ENCODE measurements around the gene PRR15. TPM values are rescaled to one million over a fixed set of nuclear protein-coding genes. Genes with fewer than 3 reads are reported as not detected.

The PRR15 gene
- total and polyA plus RNA-seq, 2 of the 8 experiments (the other 6 are each of a cell fraction or from before 2014, with no cell fraction given) = 4.9 to 7.9 TPM

- Histone ChIP-seq H2AFZ (ENCODE audit: low read length) (no peak overlapping the region), H3K9me3 (ENCODE audit: insufficient read depth in 2 of 2, low read depth in 1 of 2, low read length in 1 of 2) (no peaks in the 10 kb centered on the region), H2BK15ac (ENCODE audit: low read length) (no peak overlapping the region), H3K18ac (ENCODE audit: extremely low read depth, low read length) (no peak overlapping the region; the same call in 1 of the 2 replicates), H2BK20ac (ENCODE audit: low read length) (no peak overlapping the region), H3K4ac (replicated peaks; ENCODE audit: insufficient read length, low read depth, low read length) (no peak overlapping the region), H2BK120ac (replicated peaks; ENCODE audit: low read depth, low read length) (no peak overlapping the region), H2AK5ac (ENCODE audit: low read depth, low read length) (no peak overlapping the region), H4K20me1 (replicated peaks in 1 of 2; ENCODE audit: control insufficient read depth in 1 of 2, insufficient read depth in 2 of 2, low read length in 2 of 2) (no peaks in the 10 kb centered on the region), H3K14ac (ENCODE audit: insufficient read length) (no peak overlapping the region), H3K4me1 (replicated peaks in 1 of 4; ENCODE audit: control insufficient read depth in 3 of 4, insufficient read depth in 4 of 4, low read length in 3 of 4) (peaks cover 0 to 5% (median 0%) of the 10 kb centered on the region in 4 experiments; a peak in 3 of 7 replicates), H4K91ac (replicated peaks; ENCODE audit: insufficient read length, low read length) (no peak overlapping the region), H3K79me2 (ENCODE audit: control insufficient read depth in 1 of 2, insufficient read depth in 2 of 2, low read length in 2 of 2) (no peaks in the 10 kb centered on the region), H3K23me2 (ENCODE audit: low read depth, low read length) (no peaks in the 10 kb centered on the region), H3K9ac (replicated peaks in 1 of 4; ENCODE audit: extremely low read depth in 1 of 4, low read depth in 3 of 4, low read length in 3 of 4) (no peak overlapping the region), H2BK5ac (ENCODE audit: low read depth, low read length) (no peak overlapping the region), H4K5ac (ENCODE audit: insufficient read length, low read depth, low read length) (no peak overlapping the region), H3K27me3 (replicated peaks in 1 of 4; ENCODE audit: control insufficient read depth in 3 of 4, extremely low read depth in 1 of 4, insufficient read depth in 3 of 4, low read length in 3 of 4) (no peaks in the 10 kb centered on the region), H3K56ac (replicated peaks; ENCODE audit: insufficient read length, low read depth, low read length) (no peak overlapping the region), H2BK12ac (ENCODE audit: low read depth, low read length) (no peak overlapping the region), H3K23ac (ENCODE audit: insufficient read length) (no peak overlapping the region), H3K4me2 (ENCODE audit: insufficient read depth in 1 of 2, low read depth in 2 of 2, low read length in 2 of 2) (peak overlapping the region in 1 of 2 experiments; percentile 7; a peak in 2 of 4 replicates), H3K36me3 (ENCODE audit: control insufficient read depth in 2 of 4, insufficient read depth in 4 of 4, low read length in 3 of 4) (no peaks in the 10 kb centered on the region), H3K79me1 (ENCODE audit: low read depth, low read length) (no peaks in the 10 kb centered on the region), H3K27ac (ENCODE audit: low read depth, low read length) (no peak overlapping the region), H3K4me3 (ENCODE audit: extremely low read depth in 1 of 4, insufficient read depth in 2 of 4, low read depth in 3 of 4, low read length in 4 of 4) (no peak overlapping the region), H4K8ac (ENCODE audit: extremely low read depth, insufficient read depth, low read length) (no peak overlapping the region)
- FAIRE-seq = no peak
- 63% methylated on average over 4 of the region's 4 CpGs; no CpG with 5 or more reads in 1 of the 2 experiments for WGBS, 2 experiments (ENCODE audit: extremely low coverage in 1 of 2, insufficient coverage in 1 of 2, insufficient read length in 1 of 2, insufficient replicate concordance in 2 of 2, low coverage in 1 of 2, low lambda C conversion rate in 2 of 2, missing lambda C conversion rate in 1 of 2)
- POLR2A ChIA-PET (ENCODE audit: partially characterized antibody) = interaction anchor here (0.6 to 1.0 kb wide), 3 partner anchors 10 to 230 kb away, joined by 3 to 5 read pairs (median 3); no protein-coding TSS in a partner anchor
- no peak for DNase-seq (ENCODE audit: low read depth in 1 of 2, low spot score in 2 of 2)
- TF ChIP-seq, protein P1, sequence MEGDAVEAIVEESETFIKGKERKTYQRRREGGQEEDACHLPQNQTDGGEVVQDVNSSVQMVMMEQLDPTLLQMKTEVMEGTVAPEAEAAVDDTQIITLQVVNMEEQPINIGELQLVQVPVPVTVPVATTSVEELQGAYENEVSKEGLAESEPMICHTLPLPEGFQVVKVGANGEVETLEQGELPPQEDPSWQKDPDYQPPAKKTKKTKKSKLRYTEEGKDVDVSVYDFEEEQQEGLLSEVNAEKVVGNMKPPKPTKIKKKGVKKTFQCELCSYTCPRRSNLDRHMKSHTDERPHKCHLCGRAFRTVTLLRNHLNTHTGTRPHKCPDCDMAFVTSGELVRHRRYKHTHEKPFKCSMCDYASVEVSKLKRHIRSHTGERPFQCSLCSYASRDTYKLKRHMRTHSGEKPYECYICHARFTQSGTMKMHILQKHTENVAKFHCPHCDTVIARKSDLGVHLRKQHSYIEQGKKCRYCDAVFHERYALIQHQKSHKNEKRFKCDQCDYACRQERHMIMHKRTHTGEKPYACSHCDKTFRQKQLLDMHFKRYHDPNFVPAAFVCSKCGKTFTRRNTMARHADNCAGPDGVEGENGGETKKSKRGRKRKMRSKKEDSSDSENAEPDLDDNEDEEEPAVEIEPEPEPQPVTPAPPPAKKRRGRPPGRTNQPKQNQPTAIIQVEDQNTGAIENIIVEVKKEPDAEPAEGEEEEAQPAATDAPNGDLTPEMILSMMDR (IDR thresholded peaks at IDR 0.05; ENCODE audit: control extremely low read depth in 1 of 3, insufficient read depth in 1 of 3, low read depth in 1 of 3, low read length in 3 of 3) = peak in 2 of 3 experiments; percentile 19 to 23; a peak in 2 of 4 replicates
- TF ChIP-seq CBX8 (IDR thresholded peaks at IDR 0.05; ENCODE audit: borderline replicate concordance, low read depth, low read length) = no peak
- TF ChIP-seq RAD21 (IDR thresholded peaks at IDR 0.05 in 1 of 2, conservative IDR thresholded peaks at IDR 0.05 in 1 of 2; ENCODE audit: low read depth in 2 of 2, low read length in 2 of 2) = peak in 1 of 2 experiments; percentile 25; a peak in 1 of 4 replicates
- CTCF ChIA-PET (ENCODE audit: partially characterized antibody) = interaction anchor here (0.8 to 2.9 kb wide), 8 partner anchors 10 to 578 kb away, joined by 3 to 18 read pairs (median 4); no protein-coding TSS in a partner anchor
Observed at GRCh38 chr7:29538389-29538788, 25.2 kb upstream of the PRR15 start.

Measured in H1 (cell line).